ENCODE data around the gene TCN2. TPM values are rescaled to one million over a fixed set of nuclear protein-coding genes. Genes with fewer than 3 reads are reported as not detected.
"Not testable (repeated sequence)": the region's sequence is repeated elsewhere in the genome, so short reads cannot be mapped to it uniquely, and the experiment has no call there.

Gene TCN2
- 100 to 1,000 TPM in 3 of 4 donors, 10 to 100 TPM in 1; 17.3 to 248 (median 186) TPM for total RNA-seq

DNA sequence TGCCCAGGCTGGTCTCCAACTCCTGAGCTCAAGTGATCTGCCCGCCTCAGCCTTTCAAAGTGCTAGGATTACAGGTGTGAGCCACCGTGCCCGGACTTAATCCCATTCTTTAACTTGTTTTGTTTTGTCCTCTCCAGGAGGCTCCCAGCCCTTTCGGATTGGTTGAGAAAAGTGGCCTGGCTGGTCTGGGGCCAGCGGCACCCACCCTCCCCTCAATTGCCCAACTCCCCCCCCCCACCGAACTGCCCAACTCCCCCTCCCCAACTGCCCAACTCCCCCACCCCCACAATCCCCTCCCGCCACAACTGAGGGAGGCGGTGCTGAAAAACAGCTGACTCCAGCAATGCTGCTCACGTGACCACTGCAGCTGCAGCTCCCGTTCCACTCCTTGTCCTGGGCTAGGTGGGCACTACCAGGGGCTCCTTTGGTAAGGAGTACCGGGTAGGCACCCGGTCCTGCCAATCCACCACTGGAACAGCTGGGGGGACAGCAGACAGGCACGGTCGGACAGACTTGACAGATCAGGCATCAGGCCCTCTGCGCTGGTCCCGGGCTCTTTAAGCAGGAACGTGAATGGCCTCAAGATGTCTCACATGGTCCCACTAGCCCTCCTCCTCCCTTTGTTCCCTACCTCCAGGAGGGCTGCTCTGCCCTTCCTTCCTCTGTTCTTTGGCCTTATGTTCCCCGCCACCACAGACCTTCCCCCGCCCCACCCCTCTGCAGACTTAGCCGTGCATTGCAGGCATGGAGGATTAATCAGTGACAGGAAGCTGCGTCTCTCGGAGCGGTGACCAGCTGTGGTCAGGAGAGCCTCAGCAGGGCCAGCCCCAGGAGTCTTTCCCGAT, at the start of gene TCN2:
TSS of gene TCN2 (plus strand) at position 720 of the 845 bp plus-strand sequence. CDS start 158 bp downstream, outside the sequence.
- Histone ChIP-seq H3K4me3 (peak within 1 kb of the TSS; percentile 46 to 69 (median 56)), H3K27ac (peak within 1 kb of the TSS; percentile 73 to 91 (median 76)), H3K36me3 (peaks cover 0 to 8% (median 0%) of the 10 kb centered on the region in 3 donors), H3K4me1 (peaks cover 0 to 37% (median 11%) of the 10 kb centered on the region in 4 donors), H3K27me3 (no peaks in the 10 kb centered on the region), H3K9me3 (no peaks in the 10 kb centered on the region)
- TF ChIP-seq POLR2A (IDR thresholded peaks at IDR 0.05), result peak; percentile 69 to 82
- TF ChIP-seq, protein P1, sequence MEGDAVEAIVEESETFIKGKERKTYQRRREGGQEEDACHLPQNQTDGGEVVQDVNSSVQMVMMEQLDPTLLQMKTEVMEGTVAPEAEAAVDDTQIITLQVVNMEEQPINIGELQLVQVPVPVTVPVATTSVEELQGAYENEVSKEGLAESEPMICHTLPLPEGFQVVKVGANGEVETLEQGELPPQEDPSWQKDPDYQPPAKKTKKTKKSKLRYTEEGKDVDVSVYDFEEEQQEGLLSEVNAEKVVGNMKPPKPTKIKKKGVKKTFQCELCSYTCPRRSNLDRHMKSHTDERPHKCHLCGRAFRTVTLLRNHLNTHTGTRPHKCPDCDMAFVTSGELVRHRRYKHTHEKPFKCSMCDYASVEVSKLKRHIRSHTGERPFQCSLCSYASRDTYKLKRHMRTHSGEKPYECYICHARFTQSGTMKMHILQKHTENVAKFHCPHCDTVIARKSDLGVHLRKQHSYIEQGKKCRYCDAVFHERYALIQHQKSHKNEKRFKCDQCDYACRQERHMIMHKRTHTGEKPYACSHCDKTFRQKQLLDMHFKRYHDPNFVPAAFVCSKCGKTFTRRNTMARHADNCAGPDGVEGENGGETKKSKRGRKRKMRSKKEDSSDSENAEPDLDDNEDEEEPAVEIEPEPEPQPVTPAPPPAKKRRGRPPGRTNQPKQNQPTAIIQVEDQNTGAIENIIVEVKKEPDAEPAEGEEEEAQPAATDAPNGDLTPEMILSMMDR (IDR thresholded peaks at IDR 0.05), result no peak
- peak; percentile 58 to 90 (median 89) for DNase-seq

DNA sequence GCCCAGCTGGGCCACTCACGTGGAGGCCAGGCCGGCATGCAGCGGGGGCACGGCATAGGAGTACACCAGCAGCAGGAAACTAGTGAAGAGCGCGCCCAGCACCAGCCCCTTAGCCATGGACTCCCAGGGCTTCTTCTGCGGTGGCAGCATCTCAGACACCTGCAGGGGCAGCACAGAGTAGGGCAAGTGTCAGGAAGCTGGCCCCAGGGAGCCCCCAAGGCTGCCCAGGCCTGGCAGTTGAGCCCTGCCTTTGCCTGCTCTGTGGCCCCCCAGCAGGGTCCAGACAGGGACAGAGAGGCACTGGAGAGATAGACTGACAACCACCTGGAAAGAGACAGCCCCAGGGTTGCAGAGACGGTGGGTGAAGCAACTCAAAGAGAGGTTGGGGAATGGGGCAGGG, 49.7 kb upstream of the TCN2 start:
- Histone ChIP-seq H3K27ac (no peak overlapping the region), H3K9me3 (no peaks in the 10 kb centered on the region), H3K27me3 (no peaks in the 10 kb centered on the region), H3K4me3 (no peak overlapping the region), H3K4me1 (peaks cover 0 to 9% (median 3%) of the 10 kb centered on the region in 4 donors), H3K36me3 (peaks cover 0 to 15% (median 0%) of the 10 kb centered on the region in 3 donors)
- DNase-seq, result no peak
- TF ChIP-seq POLR2A (IDR thresholded peaks at IDR 0.05), result no peak
- TF ChIP-seq, protein P1 (IDR thresholded peaks at IDR 0.05), result no peak

DNA sequence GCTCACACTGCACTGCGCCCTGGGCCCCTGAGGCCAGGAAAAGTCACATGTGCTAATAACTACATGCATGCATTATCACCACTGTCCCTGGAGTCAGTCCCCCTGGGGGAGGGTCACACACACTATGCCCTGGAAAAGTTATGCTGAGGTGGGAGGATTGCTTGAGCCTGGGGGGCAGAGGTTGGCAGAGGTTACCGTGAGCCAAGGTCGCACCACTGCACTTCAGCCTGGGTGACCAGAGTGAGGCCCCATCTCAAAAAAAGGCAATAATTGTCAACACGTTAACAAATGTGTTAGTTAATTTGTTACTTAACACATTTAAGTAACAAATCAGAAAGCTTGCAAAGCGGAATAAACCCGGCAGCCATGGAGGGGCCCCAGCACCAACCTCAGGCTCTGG, 47.1 kb upstream of the TCN2 start:
- DNase-seq, result no peak

DNA sequence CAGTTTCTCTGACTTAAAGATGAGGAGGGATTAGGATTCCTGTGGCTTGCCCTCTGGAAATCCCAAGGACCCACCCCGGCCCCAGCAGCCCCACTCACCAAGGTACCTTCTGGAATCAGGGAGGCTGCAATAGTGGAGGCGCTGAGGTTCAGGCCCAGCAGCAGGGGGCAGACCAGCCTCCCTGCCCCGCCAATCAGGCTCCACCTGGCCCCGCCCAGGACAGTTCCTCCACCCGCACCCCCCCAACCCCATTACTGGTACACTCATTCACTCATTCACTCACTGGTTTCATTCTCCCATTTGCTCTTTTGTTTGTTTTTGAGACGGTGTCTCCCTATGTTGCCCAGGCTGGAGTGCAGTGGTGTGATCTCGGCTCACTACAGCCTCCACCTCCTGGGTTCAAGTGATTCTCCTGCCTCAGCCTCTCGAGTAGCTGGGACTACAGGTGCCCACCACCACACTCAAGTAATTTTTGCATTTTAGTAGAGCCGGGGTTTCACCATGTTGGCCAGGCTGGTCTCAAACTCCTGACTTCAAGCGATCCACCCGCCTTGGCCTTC, 46.3 kb upstream of the TCN2 start:
- not testable (repeated sequence) for DNase-seq, H3K36me3 ChIP-seq, H3K4me3 ChIP-seq, H3K27ac ChIP-seq, H3K27me3 ChIP-seq, H3K9me3 ChIP-seq
- peaks cover 0 to 15% (median 3%) of the 10 kb centered on the region in 4 donors for H3K4me1 ChIP-seq
- TF ChIP-seq, protein P1 (IDR thresholded peaks at IDR 0.05), result peak in 2 of 6 experiments; percentile 23 to 35

More for the DNA sequence above, 47.1 kb upstream of the TCN2 start:
- no peak for TF ChIP-seq POLR2A (IDR thresholded peaks at IDR 0.05)
- TF ChIP-seq, protein P1 (IDR thresholded peaks at IDR 0.05), result no peak
- H3K4me3 ChIP-seq, result no peak overlapping the region
- no peak overlapping the region for H3K27ac ChIP-seq
- H3K4me1 ChIP-seq, result peaks cover 0 to 9% (median 3%) of the 10 kb centered on the region in 4 donors
- H3K36me3 ChIP-seq, result peaks cover 0 to 9% (median 0%) of the 10 kb centered on the region in 3 donors
- H3K27me3 ChIP-seq, result no peaks in the 10 kb centered on the region
- H3K9me3 ChIP-seq, result no peaks in the 10 kb centered on the region

DNA sequence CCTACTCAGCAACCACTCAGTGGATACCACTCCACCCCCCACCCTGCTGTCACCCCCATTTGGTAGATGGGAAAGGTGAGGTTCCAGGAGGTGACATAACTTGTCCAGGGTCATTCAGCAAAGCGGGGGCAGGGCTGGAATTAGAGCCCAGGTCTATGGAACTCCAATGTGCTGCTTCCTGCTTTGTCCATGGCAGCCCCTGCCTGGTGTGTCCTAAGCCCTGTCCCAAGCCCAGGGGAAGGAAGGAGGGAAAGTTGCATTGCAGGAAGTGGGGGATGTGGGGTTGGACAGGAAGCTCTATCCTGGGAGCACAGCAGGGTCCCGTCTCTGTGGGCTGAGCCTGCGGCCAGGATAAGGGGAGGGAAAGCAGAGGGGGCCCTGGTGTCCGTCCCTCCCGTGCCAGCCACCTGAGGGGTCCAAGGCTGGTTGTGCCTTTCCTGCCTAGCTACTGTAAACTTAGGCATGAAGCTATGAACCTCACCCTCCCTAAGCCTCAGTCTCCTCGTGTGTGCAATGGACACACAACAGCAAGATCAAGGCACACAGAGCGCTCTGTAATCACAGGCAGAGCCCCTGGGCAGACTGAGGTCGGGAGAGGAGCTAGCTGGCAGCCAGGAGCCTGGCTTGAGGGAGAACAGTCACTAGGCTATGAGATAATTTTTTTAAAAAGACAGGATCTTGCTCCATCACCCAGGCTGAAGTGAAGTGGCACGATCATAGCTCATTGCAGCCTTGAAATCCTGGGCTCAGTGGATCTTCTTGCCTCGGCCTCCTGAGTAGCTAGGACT, 45.4 kb upstream of the TCN2 start:
- H3K27ac ChIP-seq, result peak overlapping the region in 2 of 4 donors; percentile 44 to 67
- H3K27me3 ChIP-seq, result no peaks in the 10 kb centered on the region
- peaks cover 0 to 6% (median 0%) of the 10 kb centered on the region in 3 donors for H3K36me3 ChIP-seq
- H3K4me1 ChIP-seq, result peaks cover 0 to 20% (median 3%) of the 10 kb centered on the region in 4 donors
- no peaks in the 10 kb centered on the region for H3K9me3 ChIP-seq
- no peak overlapping the region for H3K4me3 ChIP-seq
- TF ChIP-seq, protein P1 (IDR thresholded peaks at IDR 0.05), result no peak
- DNase-seq, result no peak

Data from Peyer's patch (tissue), 4 donors.